SK-N-SH (cell line): ENCODE data around the gene SLC5A11. TPM values are rescaled to one million over a fixed set of nuclear protein-coding genes. Genes with fewer than 3 reads are reported as not detected.

ENCODE experiments used
- CTCF ChIA-PET: fragments of 300-600, 350-600 bp; formaldehyde crosslinking; extraction: SDS; loops from one replicate; lab custom pipeline; 2021; lab: Yijun Ruan, JAX
- POLR2A ChIA-PET: fragments of 350-600 bp; sonication (Branson Sonifier 250); formaldehyde crosslinking; extraction: SDS; loops from one replicate; lab custom pipeline; 2020; ENCODE audit warnings: antibody characterized with exemption, inconsistent platforms; lab: Yijun Ruan, JAX
- DNase-seq: peaks from one replicate; pipeline ENCODE4 v3.0.0; 2012
- H2AFZ ChIP-seq: fragments of 200-600 bp; sonication (generic); 2 replicates; pipeline ENCODE4 v1.8.1; 2016; ENCODE audit warnings: antibody characterized with exemption, mild to moderate bottlenecking, low read depth
- H3F3A ChIP-seq: fragments of 200-600 bp; sonication (generic); replicated peaks from 2 replicates; pipeline ENCODE3; 2016; ENCODE audit warnings: antibody characterized with exemption, mild to moderate bottlenecking; ENCODE audit not compliant: insufficient read depth
- H3K27ac ChIP-seq, 2 experiments: fragments of 200-500 bp in 1 of 2; fragments of 200-600 bp in 1 of 2; sonication (Bioruptor generic) in 1 of 2; sonication (generic), shearing (Covaris generic) in 1 of 2; 2 replicates each; pipeline versions ENCODE4 v1.5.1 to v1.6.1; 2014 to 2016; ENCODE audit warnings: low read depth in 2 of 2, inconsistent platforms in 1 of 2, low read length in 1 of 2, mild to moderate bottlenecking in 1 of 2, mixed read lengths in 1 of 2
- H3K27me3 ChIP-seq: fragments of 200-600 bp; sonication (generic), shearing (Covaris generic); 2 replicates; pipeline ENCODE4 v1.6.1; 2016; ENCODE audit warnings: mixed run types; ENCODE audit not compliant: insufficient read depth
- H3K36me3 ChIP-seq, 2 experiments: fragments of 200-500 bp in 1 of 2; fragments of 200-600 bp in 1 of 2; sonication (Bioruptor generic) in 1 of 2; sonication (generic) in 1 of 2; replicated peaks in 1 of 2; 2 replicates each; pipeline versions ENCODE3 to v1.5.1; 2014 to 2016; ENCODE audit warnings: low read length in 1 of 2, mild to moderate bottlenecking in 1 of 2; ENCODE audit not compliant: insufficient read depth in 2 of 2, control insufficient read depth in 1 of 2
- H3K4me1 ChIP-seq, 2 experiments: fragments of 200-500 bp in 1 of 2; fragments of 200-600 bp in 1 of 2; sonication (Bioruptor generic) in 1 of 2; sonication (generic), shearing (Covaris generic) in 1 of 2; 2 replicates each; pipeline versions ENCODE4 v1.5.1 to v1.6.1; 2014 to 2016; ENCODE audit warnings: low read depth in 1 of 2, low read length in 1 of 2, mixed run types in 1 of 2; ENCODE audit not compliant: insufficient read depth in 2 of 2, control insufficient read depth in 1 of 2
- H3K4me2 ChIP-seq: fragments of 200-600 bp; sonication (generic), shearing (Covaris generic); 2 replicates; pipeline ENCODE4 v1.6.1; 2017; ENCODE audit warnings: mixed run types
- H3K4me3 ChIP-seq, 2 experiments: fragments of 200-500 bp in 1 of 2; fragments of 200-600 bp in 1 of 2; sonication (Bioruptor generic) in 1 of 2; sonication (generic), shearing (Covaris generic) in 1 of 2; 2 replicates each; pipeline versions ENCODE4 v1.5.1 to v1.8.1; 2014 to 2016; ENCODE audit warnings: low read depth in 2 of 2, inconsistent platforms in 1 of 2, low read length in 1 of 2, mild to moderate bottlenecking in 1 of 2, mixed read lengths in 1 of 2, moderate library complexity in 1 of 2
- H3K79me2 ChIP-seq: fragments of 200-600 bp; sonication (generic); 2 replicates; pipeline ENCODE4 v1.8.1; 2017; ENCODE audit warnings: mild to moderate bottlenecking; ENCODE audit not compliant: insufficient read depth
- H3K9ac ChIP-seq: fragments of 200-600 bp; sonication (generic); 2 replicates; pipeline ENCODE4 v1.6.1; 2017; ENCODE audit warnings: mixed run types
- H3K9me2 ChIP-seq: fragments of 200-600 bp; sonication (generic); 2 replicates; pipeline ENCODE4 v1.6.1; 2017; ENCODE audit warnings: mixed run types
- H3K9me3 ChIP-seq: fragments of 200-600 bp; sonication (generic); 2 replicates; pipeline ENCODE4 v1.6.1; 2017; ENCODE audit warnings: mixed run types, mild to moderate bottlenecking, moderate library complexity
- H4K20me1 ChIP-seq: fragments of 200-600 bp; sonication (generic); 2 replicates; pipeline ENCODE4 v1.6.1; 2017; ENCODE audit warnings: mild to moderate bottlenecking, mixed run types; ENCODE audit not compliant: insufficient read depth
- CHD2 ChIP-seq: fragments of 150-350 bp; IDR thresholded peaks from 2 replicates; pipeline ENCODE4 v1.6.1; 2018; ENCODE audit warnings: low read length; ENCODE audit not compliant: partially characterized antibody
- EZH2phosphoT487 ChIP-seq: fragments of 200-600 bp; sonication (generic); IDR thresholded peaks from 2 replicates; pipeline ENCODE4 v1.6.1; 2017; ENCODE audit warnings: low read depth, mixed run types, mild to moderate bottlenecking, antibody characterized with exemption, moderate library complexity, borderline replicate concordance
- FOSL2 ChIP-seq: IDR thresholded peaks from 2 replicates; pipeline ENCODE4 v1.4.0; 2012; ENCODE audit warnings: low read depth, mild to moderate bottlenecking, moderate library complexity, borderline replicate concordance
- IRF3 ChIP-seq: fragments of 150-350 bp; IDR thresholded peaks from 2 replicates; pipeline ENCODE4 v1.6.1; 2016; ENCODE audit warnings: mild to moderate bottlenecking, low read depth, low read length
- MAX ChIP-seq: IDR thresholded peaks from 2 replicates; pipeline ENCODE4 v1.4.0; 2012; ENCODE audit warnings: low read depth
- MEF2A ChIP-seq: IDR thresholded peaks from 2 replicates; pipeline ENCODE4 v1.4.0; 2012; ENCODE audit warnings: low read depth, borderline replicate concordance
- MXI1 ChIP-seq: IDR thresholded peaks from 2 replicates; pipeline ENCODE4 v1.6.1; 2012; ENCODE audit warnings: mild to moderate bottlenecking, low read depth, low read length, improper control_type of control experiment
- NRF1 ChIP-seq: IDR thresholded peaks from 2 replicates; pipeline ENCODE4 v1.6.1; 2012; ENCODE audit warnings: low read depth, mild to moderate bottlenecking, low read length
- RCOR1 ChIP-seq: fragments of 150-350 bp; IDR thresholded peaks from 2 replicates; pipeline ENCODE4 v1.6.1; 2017; ENCODE audit warnings: antibody characterized with exemption, low read length
- RFX5 ChIP-seq: IDR thresholded peaks from 2 replicates; pipeline ENCODE4 v1.6.1; 2012; ENCODE audit warnings: mild to moderate bottlenecking, improper control_type of control experiment, low read length
- TAF1 ChIP-seq: IDR thresholded peaks from 2 replicates; pipeline ENCODE4 v1.6.1; 2012; ENCODE audit warnings: low read depth, mild to moderate bottlenecking, low read length, moderate library complexity, borderline replicate concordance
- TEAD4 ChIP-seq: IDR thresholded peaks from 2 replicates; pipeline ENCODE4 v1.4.0; 2012; ENCODE audit warnings: mild to moderate bottlenecking, borderline replicate concordance; ENCODE audit not compliant: insufficient read depth
- USF1 ChIP-seq: IDR thresholded peaks from 2 replicates; pipeline ENCODE4 v1.4.0; 2012; ENCODE audit warnings: low read depth, borderline replicate concordance
- ZBTB33 ChIP-seq: IDR thresholded peaks from 2 replicates; pipeline ENCODE4 v1.4.0; 2012; ENCODE audit warnings: low read depth, borderline replicate concordance
- polyA plus RNA-seq, 3 experiments: library from polyadenylated mRNA; depleted of rRNA; stranded (reverse); fragments of >200 nt; gene quantifications; 2 replicates each; pipeline ENCODE4 v1.2.3, GENCODE V29; 2012

The SLC5A11 gene
- polyA plus RNA-seq, 1 of the 3 experiments (the other 2 are of a cell fraction), result not detected

GRCh38 chr16:24854607-24855171 lies 8.9 kb downstream of the SLC5A11 start:
- TF ChIP-seq EZH2phosphoT487, result no peak
- TF ChIP-seq RFX5, result no peak
- no peak for TF ChIP-seq TEAD4
- no peak for TF ChIP-seq USF1
- TF ChIP-seq RCOR1, result no peak
- no peak for TF ChIP-seq TAF1
- no peak for TF ChIP-seq FOSL2
- TF ChIP-seq MAX, result no peak
- TF ChIP-seq CHD2, result no peak
- TF ChIP-seq NRF1, result no peak
- TF ChIP-seq MEF2A, result no peak
- no peak for TF ChIP-seq IRF3
- TF ChIP-seq MXI1, result no peak
- no peak for TF ChIP-seq ZBTB33
- Histone ChIP-seq H3K9me2 (no peaks in the 10 kb centered on the region), H3K9me3 (no peaks in the 10 kb centered on the region), H3K4me2 (no peak overlapping the region), H3K4me1 (peaks cover 10 to 21% of the 10 kb centered on the region in 2 experiments; a peak in 2 of 4 replicates), H3K9ac (no peak overlapping the region), H3K79me2 (no peaks in the 10 kb centered on the region), H3K27me3 (no peaks in the 10 kb centered on the region), H3F3A (peaks cover 28% of the 10 kb centered on the region), H3K36me3 (no peaks in the 10 kb centered on the region), H3K27ac (no peak overlapping the region), H4K20me1 (0 out of 2 replicates have a peak, but pooled peaks cover 5% of the 10 kb centered on the region), H2AFZ (no peak overlapping the region), H3K4me3 (no peak overlapping the region)
- ChIA-PET CTCF (interaction anchor here (1.5 kb wide), 1 partner anchor 51 kb away, joined by 4 read pairs; no protein-coding TSS in a partner anchor), POLR2A (no interaction called here)
- no peak for DNase-seq
